Activated CD8-positive, alpha-beta memory T cell treated with anti-CD3 and anti-CD28 coated beads, Interleukin-2, amount 10 ng/mL, durations not matched to agents 7 days and 5 days (primary cell): ENCODE data around the gene ACACB. TPM values are rescaled to one million over a fixed set of nuclear protein-coding genes. Genes with fewer than 3 reads are reported as not detected.
"Not testable (repeated sequence)": the region's sequence is repeated elsewhere in the genome, so short reads cannot be mapped to it uniquely, and the experiment has no call there.

Experiments
- ATAC-seq: fragments of 150-1000 bp; cut with Tn5 transposase; one replicate; pipeline ENCODE4 v1.10.0; 2021; ENCODE audit warnings: moderate library complexity
- CTCF ChIA-PET: fragments of 350-600 bp; sonication (Branson Sonifier 250); formaldehyde crosslinking; loops from one replicate; lab custom pipeline; 2021; ENCODE audit warnings: antibody characterized with exemption; lab: Charles Lee
- DNase-seq: peaks from one replicate; pipeline ENCODE4 v3.0.0-alpha.2; 2020
- H3K27ac Mint-ChIP-seq: one replicate; pipeline ENCODE4 v1.8.0; 2021; ENCODE audit warnings: mild to moderate bottlenecking, mixed read lengths
- H3K27me3 Mint-ChIP-seq: one replicate; pipeline ENCODE4 v1.8.0; 2021; ENCODE audit warnings: mixed read lengths
- H3K36me3 Mint-ChIP-seq: one replicate; pipeline ENCODE4 v1.8.0; 2021; ENCODE audit warnings: mild to moderate bottlenecking, mixed read lengths
- H3K4me1 Mint-ChIP-seq: one replicate; pipeline ENCODE4 v1.8.0; 2021; ENCODE audit warnings: mixed read lengths
- H3K4me3 Mint-ChIP-seq: one replicate; pipeline ENCODE4 v1.8.0; 2021; ENCODE audit warnings: mild to moderate bottlenecking, moderate library complexity, mixed read lengths
- H3K9me3 Mint-ChIP-seq: one replicate; pipeline ENCODE4 v1.8.0; 2022; ENCODE audit warnings: low read depth, mixed read lengths
- total RNA-seq, 2 experiments: library from RNA; stranded (reverse); gene quantifications; one replicate each; pipeline ENCODE4 v1.2.3, GENCODE V29; 2021

The ACACB gene
- total RNA-seq, 2 experiments from 2014 or later, result 10.4 to 15.1 TPM

GRCh38 chr12:109134186-109134917 is 18.0 kb downstream of the ACACB start:
- no peak for ATAC-seq
- CTCF ChIA-PET, result interaction anchor here (1.3 to 1.7 kb wide), 2 partner anchors 23 to 259 kb away, joined by 3 to 6 read pairs; no protein-coding TSS in a partner anchor

DNA sequence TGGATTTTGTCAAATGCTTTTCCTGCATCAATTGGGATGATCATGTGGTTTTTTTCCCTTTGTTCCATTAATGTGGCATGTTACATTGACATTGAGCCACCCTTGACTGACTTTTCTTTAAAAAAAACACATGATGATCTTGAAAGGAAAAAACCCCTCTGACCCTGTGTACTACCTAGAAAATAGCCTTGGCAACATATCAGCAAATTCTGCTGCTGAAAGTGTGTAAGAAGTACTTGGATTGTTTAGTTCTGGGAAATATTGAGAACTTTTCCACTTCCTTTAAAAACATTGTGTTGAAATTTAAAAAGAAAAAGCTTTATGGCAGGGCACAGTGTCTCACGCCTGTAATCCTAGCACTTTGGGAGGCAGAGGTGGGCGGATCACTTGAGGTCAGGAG is 20.7 kb downstream of the ACACB start:
- peaks cover 2% of the 10 kb centered on the region for H3K36me3 Mint-ChIP-seq
- H3K4me1 Mint-ChIP-seq, result no peaks in the 10 kb centered on the region
- peaks cover 5% of the 10 kb centered on the region for H3K27me3 Mint-ChIP-seq
- CTCF ChIA-PET, result no interaction called here
- no peak overlapping the region for H3K4me3 Mint-ChIP-seq
- H3K27ac Mint-ChIP-seq, result no peak overlapping the region
- ATAC-seq (no peak), DNase-seq (no peak)
- no peaks in the 10 kb centered on the region for H3K9me3 Mint-ChIP-seq

More at GRCh38 chr12:109134186-109134917, 18.0 kb downstream of the ACACB start:
- Mint-ChIP-seq H3K36me3 (no peaks in the 10 kb centered on the region), H3K27me3 (peaks cover 5% of the 10 kb centered on the region), H3K9me3 (no peaks in the 10 kb centered on the region), H3K27ac (no peak overlapping the region), H3K4me3 (no peak overlapping the region), H3K4me1 (no peaks in the 10 kb centered on the region)
- DNase-seq, result no peak

- peaks cover 5% of the 10 kb centered on the region for H3K36me3 Mint-ChIP-seq
- CTCF ChIA-PET, result interaction anchor here (1.0 to 4.2 kb wide), 2 partner anchors 27 to 246 kb away, joined by 3 to 15 read pairs; no protein-coding TSS in a partner anchor
- DNase-seq (no peak), ATAC-seq (no peak)
- no peak overlapping the region for H3K4me3 Mint-ChIP-seq
- H3K27ac Mint-ChIP-seq, result no peak overlapping the region
- no peaks in the 10 kb centered on the region for H3K9me3 Mint-ChIP-seq
- H3K4me1 Mint-ChIP-seq, result peaks cover 6% of the 10 kb centered on the region
- peaks cover 5% of the 10 kb centered on the region for H3K27me3 Mint-ChIP-seq
Observed at GRCh38 chr12:109139360-109139759, 23.0 kb downstream of the ACACB start.

DNA sequence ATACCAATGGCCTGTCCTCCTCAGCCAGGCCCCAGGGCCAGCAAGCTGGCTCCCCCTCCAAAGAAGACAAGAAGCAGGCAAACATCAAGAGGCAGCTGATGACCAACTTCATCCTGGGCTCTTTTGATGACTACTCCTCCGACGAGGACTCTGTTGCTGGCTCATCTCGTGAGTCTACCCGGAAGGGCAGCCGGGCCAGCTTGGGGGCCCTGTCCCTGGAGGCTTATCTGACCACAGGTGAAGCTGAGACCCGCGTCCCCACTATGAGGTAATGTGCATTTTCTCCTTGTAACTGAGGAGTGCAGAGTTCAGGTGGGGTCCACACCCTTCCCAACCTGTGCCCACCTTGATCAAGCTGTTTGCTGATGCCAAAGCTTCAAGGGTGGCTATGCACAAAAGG is 23.4 kb downstream of the ACACB start:
- Mint-ChIP-seq H3K9me3 (no peaks in the 10 kb centered on the region), H3K36me3 (peaks cover 5% of the 10 kb centered on the region), H3K27ac (no peak overlapping the region), H3K4me1 (peaks cover 6% of the 10 kb centered on the region), H3K27me3 (peaks cover 5% of the 10 kb centered on the region), H3K4me3 (no peak overlapping the region)
- CTCF ChIA-PET, result interaction anchor here (1.0 to 4.2 kb wide), 2 partner anchors 27 to 246 kb away, joined by 3 to 15 read pairs; no protein-coding TSS in a partner anchor
- DNase-seq (no peak), ATAC-seq (no peak)

DNA sequence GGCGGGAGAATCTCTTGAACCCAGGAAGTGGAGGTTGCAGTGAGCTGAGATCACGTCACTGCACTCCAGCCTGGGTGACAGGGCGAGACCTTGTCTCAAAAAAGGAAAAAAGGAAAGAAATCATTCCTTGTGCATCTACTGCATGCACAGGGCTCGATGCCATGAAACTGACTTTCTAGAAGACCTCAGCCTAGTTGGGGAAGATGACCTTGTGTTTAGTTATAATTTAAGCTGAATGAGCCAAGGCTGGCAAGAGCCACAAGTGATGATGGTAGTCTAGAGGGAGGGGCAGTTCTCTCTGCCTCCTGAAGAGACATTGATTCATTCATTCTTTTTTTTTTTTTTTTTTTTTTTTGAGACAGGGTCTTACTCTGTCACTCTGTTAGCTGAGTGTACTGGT is 24.2 kb downstream of the ACACB start:
- Mint-ChIP-seq H3K27ac (no peak overlapping the region), H3K4me1 (peaks cover 6% of the 10 kb centered on the region), H3K9me3 (no peaks in the 10 kb centered on the region), H3K4me3 (no peak overlapping the region), H3K36me3 (peaks cover 5% of the 10 kb centered on the region), H3K27me3 (peaks cover 5% of the 10 kb centered on the region)
- DNase-seq, result no peak
- CTCF ChIA-PET, result interaction anchor here (0.7 to 4.2 kb wide), 2 partner anchors 28 to 523 kb away, joined by 3 to 15 read pairs; no protein-coding TSS in a partner anchor
- no peak for ATAC-seq

DNA sequence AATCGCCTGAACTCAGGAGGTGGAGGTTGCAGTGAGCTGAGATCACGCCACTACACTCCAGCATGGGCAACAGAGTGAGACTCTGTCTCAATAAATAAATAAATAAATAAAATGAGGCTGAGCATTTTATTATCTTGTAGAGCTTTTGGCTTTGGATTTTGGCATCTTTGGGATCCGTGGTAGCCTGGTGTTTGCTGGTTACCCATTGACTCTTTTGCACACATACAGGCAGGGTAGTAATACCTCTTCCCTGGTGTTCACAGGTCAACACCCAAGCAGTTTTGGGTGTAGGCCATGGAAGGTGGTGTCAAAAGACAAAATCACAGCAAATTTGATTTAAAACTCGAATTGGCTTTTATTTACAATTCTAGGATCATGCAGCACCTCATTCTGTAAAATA is 27.8 kb downstream of the ACACB start:
- Mint-ChIP-seq H3K36me3 (peaks cover 5% of the 10 kb centered on the region), H3K9me3 (no peaks in the 10 kb centered on the region), H3K4me3 (no peak overlapping the region), H3K4me1 (peaks cover 6% of the 10 kb centered on the region), H3K27me3 (peaks cover 2% of the 10 kb centered on the region), H3K27ac (no peak overlapping the region)
- DNase-seq (no peak), ATAC-seq (no peak)
- CTCF ChIA-PET, result no interaction called here

DNA sequence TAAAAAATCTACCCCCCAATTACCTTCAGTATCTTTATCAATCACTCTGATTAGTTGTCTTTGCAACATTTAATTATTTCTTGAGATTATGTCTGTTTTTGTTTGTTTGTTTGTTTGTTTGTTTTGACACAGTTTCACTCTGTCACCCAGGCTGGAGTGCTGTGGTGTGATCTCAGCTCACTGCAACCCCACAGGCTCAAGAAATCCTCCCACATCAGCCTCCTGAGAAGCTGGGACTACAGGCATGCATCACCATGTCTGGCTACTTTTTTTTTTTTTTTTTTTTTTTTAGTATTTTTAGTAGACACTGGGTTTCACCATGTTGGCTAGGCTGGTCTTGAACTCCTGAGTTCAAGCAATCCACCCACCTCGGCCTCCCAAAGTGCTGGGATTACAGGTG is 30.7 kb downstream of the ACACB start:
- H3K27me3 Mint-ChIP-seq, H3K36me3 Mint-ChIP-seq, H3K4me1 Mint-ChIP-seq, CTCF ChIA-PET, H3K27ac Mint-ChIP-seq, H3K9me3 Mint-ChIP-seq, H3K4me3 Mint-ChIP-seq, ATAC-seq, DNase-seq: not testable (repeated sequence)

DNA sequence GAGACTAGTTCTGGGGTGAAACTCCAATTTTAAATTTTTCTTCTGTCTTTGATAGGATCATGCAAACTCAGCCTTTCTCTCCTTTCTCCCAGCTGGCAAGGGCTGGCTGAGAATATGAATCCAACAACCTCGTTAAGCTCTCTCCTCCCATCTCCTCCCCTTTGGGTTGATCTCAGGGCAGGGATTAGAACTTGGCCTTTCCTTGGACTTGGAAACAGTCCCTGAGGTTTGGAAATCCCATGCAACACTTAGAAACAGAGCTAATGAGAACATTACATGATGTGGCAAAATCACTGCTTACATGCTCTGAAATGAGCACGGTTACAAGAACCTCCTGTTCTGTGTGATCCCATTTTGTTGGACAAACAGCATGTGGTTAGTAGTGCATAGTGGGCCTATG is 31.6 kb downstream of the ACACB start:
- Mint-ChIP-seq H3K4me1 (peaks cover under 1% of the 10 kb centered on the region), H3K36me3 (peaks cover under 1% of the 10 kb centered on the region), H3K27ac (no peak overlapping the region), H3K27me3 (peaks cover 10% of the 10 kb centered on the region), H3K9me3 (no peaks in the 10 kb centered on the region), H3K4me3 (no peak overlapping the region)
- CTCF ChIA-PET, result no interaction called here
- no peak for ATAC-seq
- DNase-seq, result no peak

DNA sequence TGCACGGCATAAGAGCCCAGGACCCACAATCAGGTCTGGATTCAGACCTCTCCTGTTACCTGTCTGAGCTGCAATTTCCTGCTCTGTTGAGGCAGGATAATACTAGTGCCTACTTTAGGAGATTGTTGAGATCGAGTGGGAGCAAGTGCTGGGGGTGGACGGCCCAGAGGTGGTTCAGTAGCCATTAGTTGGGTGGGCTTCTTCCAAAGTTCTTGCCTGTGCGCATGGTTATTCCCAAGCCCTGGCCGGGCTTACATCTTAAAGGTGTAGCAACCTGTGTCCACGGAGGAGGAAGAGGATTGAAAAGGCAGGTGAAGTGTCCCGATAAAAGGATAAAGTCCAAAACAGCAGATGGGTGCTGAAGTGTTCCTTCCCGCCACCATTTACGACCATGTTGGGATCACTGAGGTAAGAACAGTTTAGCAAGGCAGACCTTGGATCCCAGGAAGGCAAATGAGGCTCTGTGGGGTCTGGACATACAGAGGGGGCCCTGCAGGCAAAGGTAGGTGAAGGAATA is 33.8 kb downstream of the ACACB start:
- Mint-ChIP-seq H3K9me3 (no peaks in the 10 kb centered on the region), H3K36me3 (no peaks in the 10 kb centered on the region), H3K4me3 (no peak overlapping the region), H3K27ac (no peak overlapping the region), H3K4me1 (peaks cover 4% of the 10 kb centered on the region), H3K27me3 (peaks cover 10% of the 10 kb centered on the region)
- ATAC-seq (no peak), DNase-seq (no peak)
- CTCF ChIA-PET, result no interaction called here

- Mint-ChIP-seq H3K36me3 (no peaks in the 10 kb centered on the region), H3K9me3 (no peaks in the 10 kb centered on the region), H3K27ac (no peak overlapping the region), H3K4me3 (no peak overlapping the region), H3K27me3 (peaks cover 10% of the 10 kb centered on the region), H3K4me1 (peaks cover 12% of the 10 kb centered on the region)
- ATAC-seq, result no peak
- CTCF ChIA-PET, result no interaction called here
- DNase-seq, result no peak
Observed at GRCh38 chr12:109151457-109151856, 35.1 kb downstream of the ACACB start.

DNA sequence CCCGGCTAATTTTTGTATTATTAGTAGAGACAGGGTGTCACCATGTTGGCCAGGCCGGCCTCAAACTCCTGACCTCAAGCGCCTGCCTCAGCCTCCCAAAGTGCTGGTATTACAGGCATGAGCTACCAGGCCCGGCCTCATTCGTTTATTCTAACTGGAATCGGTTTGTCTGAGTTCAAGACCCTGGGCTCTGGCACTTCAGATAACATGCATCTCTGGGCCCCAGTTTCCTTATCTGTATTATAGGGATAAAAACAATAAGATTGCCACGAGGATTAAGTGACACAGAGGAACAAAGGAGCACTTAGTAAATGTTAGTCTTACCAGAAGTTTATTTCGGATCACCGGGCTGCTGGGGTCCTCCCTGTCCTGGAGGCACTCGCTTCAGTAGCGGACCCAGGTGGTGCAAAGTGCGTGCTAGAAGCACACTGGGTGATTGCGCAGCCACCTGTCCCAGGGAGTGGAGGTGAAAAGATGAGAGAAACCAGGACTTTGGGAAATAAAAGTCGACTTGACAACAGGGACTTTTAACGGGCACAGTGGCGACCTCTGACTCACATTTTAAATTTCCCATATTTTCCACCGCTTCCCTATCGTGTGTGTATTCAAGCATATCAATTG is 37.5 kb downstream of the ACACB start:
- H3K27ac Mint-ChIP-seq, result peak overlapping the region; percentile 56
- no peaks in the 10 kb centered on the region for H3K9me3 Mint-ChIP-seq
- CTCF ChIA-PET, result interaction anchor here (1.1 kb wide), 1 partner anchor 42 kb away, joined by 3 read pairs; no protein-coding TSS in a partner anchor
- peak overlapping the region; percentile 83 for H3K4me3 Mint-ChIP-seq
- no peaks in the 10 kb centered on the region for H3K36me3 Mint-ChIP-seq
- DNase-seq (no peak), ATAC-seq (no peak)
- H3K4me1 Mint-ChIP-seq, result peaks cover 14% of the 10 kb centered on the region
- peaks cover 8% of the 10 kb centered on the region for H3K27me3 Mint-ChIP-seq

DNA sequence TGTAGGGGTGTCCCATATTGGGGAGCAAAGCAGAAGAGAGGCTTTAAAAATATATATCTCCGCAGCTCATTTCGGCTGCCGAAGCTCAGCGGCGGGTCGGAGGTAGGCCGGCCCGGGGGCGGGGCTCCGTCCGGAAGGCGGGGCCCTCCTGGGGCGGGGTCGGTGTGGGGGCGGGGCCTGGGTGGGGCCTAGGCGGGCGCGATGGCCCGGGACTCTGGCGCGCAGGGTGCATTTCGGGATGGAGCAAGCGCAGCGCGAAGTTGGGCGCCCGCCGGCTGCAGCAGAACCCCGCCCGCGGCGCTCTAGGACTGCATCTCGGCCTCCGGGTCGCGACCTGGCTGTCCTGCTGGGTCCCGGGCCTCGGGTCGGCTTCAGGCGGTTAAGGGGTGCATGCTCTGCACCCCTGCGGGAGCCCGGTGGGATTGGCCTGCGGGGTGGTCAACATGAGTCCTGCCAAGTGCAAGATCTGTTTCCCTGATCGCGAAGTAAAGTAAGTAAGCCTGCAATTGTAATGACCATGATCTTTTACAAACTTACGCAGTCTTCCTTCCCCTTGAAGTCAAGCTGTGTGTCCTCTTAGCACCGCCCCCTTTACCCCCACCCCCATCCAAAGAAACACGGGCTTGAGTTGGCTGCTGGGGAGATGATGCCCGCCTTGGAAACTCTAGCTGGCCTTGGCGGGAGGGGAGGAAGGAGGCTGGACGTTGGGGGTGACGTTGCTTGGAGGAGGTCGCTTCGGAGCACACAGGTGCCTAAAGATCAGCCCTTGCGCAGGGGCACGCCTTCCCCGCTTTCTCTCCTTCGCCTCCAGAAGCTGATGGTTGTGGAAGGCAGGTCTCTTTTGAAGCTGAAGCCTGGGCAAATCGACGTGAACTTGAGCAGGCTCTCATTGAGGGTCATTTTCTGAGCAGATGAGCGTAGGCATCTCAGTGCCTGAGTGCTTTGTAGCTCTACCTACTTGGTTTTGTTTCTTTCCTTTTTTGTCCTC is 38.4 kb downstream of the ACACB start:
- Mint-ChIP-seq H3K27ac (peak overlapping the region; percentile 84), H3K4me1 (peaks cover 14% of the 10 kb centered on the region), H3K27me3 (peaks cover 8% of the 10 kb centered on the region), H3K9me3 (no peaks in the 10 kb centered on the region), H3K36me3 (no peaks in the 10 kb centered on the region), H3K4me3 (peak overlapping the region; percentile 83)
- CTCF ChIA-PET, result interaction anchor here (1.1 to 1.3 kb wide), 2 partner anchors 43 kb away, joined by 3 to 6 read pairs; no protein-coding TSS in a partner anchor
- DNase-seq, result peak; percentile 87
- ATAC-seq, result peak; percentile 96

GRCh38 chr12:109156036-109156435 is 39.6 kb downstream of the ACACB start:
- no peaks in the 10 kb centered on the region for H3K9me3 Mint-ChIP-seq
- no peak overlapping the region for H3K27ac Mint-ChIP-seq
- H3K4me1 Mint-ChIP-seq, result peaks cover 14% of the 10 kb centered on the region
- DNase-seq (no peak), ATAC-seq (no peak)
- H3K4me3 Mint-ChIP-seq, result no peak overlapping the region
- H3K36me3 Mint-ChIP-seq, result no peaks in the 10 kb centered on the region
- H3K27me3 Mint-ChIP-seq, result peaks cover 5% of the 10 kb centered on the region
- CTCF ChIA-PET, result no interaction called here
